ENCODE data around the gene DHRS12. TPM values are rescaled to one million over a fixed set of nuclear protein-coding genes. Genes with fewer than 3 reads are reported as not detected.

DHRS12 gene
- total RNA-seq, 1 experiment from 2014 or later: 6.9 TPM

DNA sequence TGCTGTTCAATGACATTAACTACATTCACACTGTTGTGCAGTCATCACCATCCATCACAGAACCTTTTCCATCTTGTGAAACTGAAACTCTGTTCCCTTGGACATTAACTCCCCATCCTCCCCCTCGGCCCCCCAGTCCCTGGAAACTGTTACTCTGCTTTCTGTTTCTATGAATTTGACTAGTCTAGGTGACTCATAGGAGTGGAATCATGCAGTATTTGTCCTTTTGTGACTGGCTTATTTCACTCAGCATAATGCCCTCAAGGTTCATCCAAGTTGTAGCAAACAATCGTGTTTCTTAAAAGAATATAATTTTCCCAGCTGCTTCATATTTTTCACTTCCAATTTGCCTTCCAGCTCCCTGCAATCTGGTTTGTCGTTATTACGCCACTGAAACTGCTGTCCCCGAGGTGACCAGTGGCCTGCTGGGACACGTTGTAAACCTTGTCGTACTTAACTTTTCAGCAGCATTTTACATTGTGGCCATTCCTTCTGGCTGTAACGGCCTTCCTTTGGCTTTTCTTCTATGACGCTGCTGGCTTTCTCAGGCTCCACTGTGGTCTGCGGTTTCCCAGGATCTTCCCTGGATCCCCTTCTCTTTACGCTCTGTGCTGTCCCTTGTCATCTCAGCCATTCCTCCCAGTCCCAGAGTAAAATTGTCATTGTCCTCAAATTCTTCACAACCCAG lies 74.0 kb downstream of the DHRS12 start:
- TF ChIP-seq, protein P1, sequence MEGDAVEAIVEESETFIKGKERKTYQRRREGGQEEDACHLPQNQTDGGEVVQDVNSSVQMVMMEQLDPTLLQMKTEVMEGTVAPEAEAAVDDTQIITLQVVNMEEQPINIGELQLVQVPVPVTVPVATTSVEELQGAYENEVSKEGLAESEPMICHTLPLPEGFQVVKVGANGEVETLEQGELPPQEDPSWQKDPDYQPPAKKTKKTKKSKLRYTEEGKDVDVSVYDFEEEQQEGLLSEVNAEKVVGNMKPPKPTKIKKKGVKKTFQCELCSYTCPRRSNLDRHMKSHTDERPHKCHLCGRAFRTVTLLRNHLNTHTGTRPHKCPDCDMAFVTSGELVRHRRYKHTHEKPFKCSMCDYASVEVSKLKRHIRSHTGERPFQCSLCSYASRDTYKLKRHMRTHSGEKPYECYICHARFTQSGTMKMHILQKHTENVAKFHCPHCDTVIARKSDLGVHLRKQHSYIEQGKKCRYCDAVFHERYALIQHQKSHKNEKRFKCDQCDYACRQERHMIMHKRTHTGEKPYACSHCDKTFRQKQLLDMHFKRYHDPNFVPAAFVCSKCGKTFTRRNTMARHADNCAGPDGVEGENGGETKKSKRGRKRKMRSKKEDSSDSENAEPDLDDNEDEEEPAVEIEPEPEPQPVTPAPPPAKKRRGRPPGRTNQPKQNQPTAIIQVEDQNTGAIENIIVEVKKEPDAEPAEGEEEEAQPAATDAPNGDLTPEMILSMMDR (conservative IDR thresholded peaks at IDR 0.05): no peak
- TF ChIP-seq EZH2 (IDR thresholded peaks at IDR 0.05; ENCODE audit: low read depth): no peak
- intact Hi-C loops (cut with micrococcal nuclease; ENCODE audit: unreplicated experiment): loop anchor here (2.0 to 5.0 kb wide), 3 partner anchors 43 to 278 kb away; partner anchors contain the start of genes INTS6 and WDFY2
- Histone ChIP-seq H3K36me3 (ENCODE audit: low read depth) (no peaks in the 10 kb centered on the region), H3K4me3 (no peak overlapping the region), H3K4me1 (replicated peaks; ENCODE audit: insufficient read depth) (peaks cover 15% of the 10 kb centered on the region), H3K27me3 (ENCODE audit: insufficient read depth, low read depth) (no peaks in the 10 kb centered on the region), H3K4me2 (no peak overlapping the region), H3K9me3 (ENCODE audit: insufficient read depth, low read depth) (no peaks in the 10 kb centered on the region), H2AFZ (no peak overlapping the region), H3K27ac (no peak overlapping the region), H3K79me2 (ENCODE audit: low read depth) (no peaks in the 10 kb centered on the region), H4K20me1 (ENCODE audit: insufficient read depth) (no peaks in the 10 kb centered on the region), H3K9me2 (ENCODE audit: insufficient read depth) (no peaks in the 10 kb centered on the region), H3F3A (ENCODE audit: insufficient read depth, low read depth) (no peaks in the 10 kb centered on the region)
- ChIA-PET POLR2A (ENCODE audit: unreplicated experiment) (no interaction called here), CTCF (no interaction called here)
- peak in 1 of 2 experiments; percentile 49 for DNase-seq
- TSS peak; percentile 29 for BruUV-seq (replicated peaks)

DNA sequence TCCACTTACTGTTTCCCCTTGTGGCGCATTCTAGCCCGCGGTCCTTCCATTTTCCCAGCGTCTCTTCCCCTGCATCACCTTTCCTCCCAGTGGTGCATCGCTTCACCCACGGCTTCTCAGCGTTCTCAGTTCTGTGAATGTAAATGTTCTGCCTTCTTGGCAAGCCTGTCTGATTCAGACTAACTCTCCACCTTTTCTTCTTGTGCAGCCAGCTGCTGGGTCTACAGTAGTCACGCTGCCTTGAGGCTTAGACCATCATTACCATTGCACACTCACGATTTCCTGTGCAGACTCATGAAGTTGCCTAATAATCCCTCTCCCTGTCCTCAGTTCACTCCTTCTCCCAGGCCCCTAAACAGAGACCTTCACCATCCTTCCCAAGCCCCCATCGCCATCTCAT lies 75.0 kb downstream of the DHRS12 start:
- H3K79me2 ChIP-seq (ENCODE audit: low read depth): no peaks in the 10 kb centered on the region
- H3K27me3 ChIP-seq (ENCODE audit: insufficient read depth, low read depth): no peaks in the 10 kb centered on the region
- no peaks in the 10 kb centered on the region for H3F3A ChIP-seq (ENCODE audit: insufficient read depth, low read depth)
- no peak overlapping the region for H3K4me2 ChIP-seq
- no peak for DNase-seq
- H3K4me1 ChIP-seq (replicated peaks; ENCODE audit: insufficient read depth): peaks cover 13% of the 10 kb centered on the region
- no peak overlapping the region for H3K27ac ChIP-seq
- TF ChIP-seq, protein P1 (conservative IDR thresholded peaks at IDR 0.05): no peak
- no peak for TF ChIP-seq EZH2 (IDR thresholded peaks at IDR 0.05; ENCODE audit: low read depth)
- no peaks in the 10 kb centered on the region for H4K20me1 ChIP-seq (ENCODE audit: insufficient read depth)
- ChIA-PET POLR2A (ENCODE audit: unreplicated experiment) (no interaction called here), CTCF (no interaction called here)
- H3K9me2 ChIP-seq (ENCODE audit: insufficient read depth): no peaks in the 10 kb centered on the region
- intact Hi-C loops (cut with micrococcal nuclease; ENCODE audit: unreplicated experiment): no loop called here
- H3K4me3 ChIP-seq: no peak overlapping the region
- H3K36me3 ChIP-seq (ENCODE audit: low read depth): no peaks in the 10 kb centered on the region
- H3K9me3 ChIP-seq (ENCODE audit: insufficient read depth, low read depth): no peaks in the 10 kb centered on the region
- BruUV-seq (replicated peaks): no TSS peak
- no peak overlapping the region for H2AFZ ChIP-seq

DNA sequence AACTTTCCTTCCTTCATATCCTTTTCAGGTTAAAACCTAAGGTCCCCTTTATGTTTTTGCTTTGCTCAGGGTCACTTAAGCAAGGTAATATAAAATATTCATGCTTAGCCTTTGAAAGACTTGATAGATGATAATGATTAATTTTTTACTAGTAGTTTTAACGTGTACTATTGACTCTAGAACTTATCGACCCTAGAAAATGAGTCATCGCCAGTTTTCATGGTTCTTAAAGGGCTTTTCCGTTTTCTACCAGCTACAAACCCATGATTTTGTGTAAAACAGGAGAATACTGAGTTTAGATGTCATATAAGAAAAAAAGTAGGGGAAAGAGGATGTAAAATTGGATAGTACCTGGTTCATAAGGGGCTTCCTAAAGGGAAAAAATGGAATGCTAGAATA lies 75.7 kb downstream of the DHRS12 start:
- Histone ChIP-seq H3K27ac (no peak overlapping the region), H3K27me3 (ENCODE audit: insufficient read depth, low read depth) (no peaks in the 10 kb centered on the region), H3F3A (ENCODE audit: insufficient read depth, low read depth) (no peaks in the 10 kb centered on the region), H2AFZ (no peak overlapping the region), H4K20me1 (ENCODE audit: insufficient read depth) (no peaks in the 10 kb centered on the region), H3K4me2 (no peak overlapping the region), H3K9me2 (ENCODE audit: insufficient read depth) (no peaks in the 10 kb centered on the region), H3K4me1 (replicated peaks; ENCODE audit: insufficient read depth) (peaks cover 10% of the 10 kb centered on the region), H3K79me2 (ENCODE audit: low read depth) (no peaks in the 10 kb centered on the region), H3K36me3 (ENCODE audit: low read depth) (no peaks in the 10 kb centered on the region), H3K4me3 (no peak overlapping the region), H3K9me3 (ENCODE audit: insufficient read depth, low read depth) (no peaks in the 10 kb centered on the region)
- TF ChIP-seq, protein P1 (conservative IDR thresholded peaks at IDR 0.05): no peak
- TF ChIP-seq EZH2 (IDR thresholded peaks at IDR 0.05; ENCODE audit: low read depth): no peak
- intact Hi-C loops (cut with micrococcal nuclease; ENCODE audit: unreplicated experiment): no loop called here
- POLR2A ChIA-PET (ENCODE audit: unreplicated experiment): no interaction called here
- CTCF ChIA-PET: no interaction called here
- no TSS peak for BruUV-seq (replicated peaks)
- no peak for DNase-seq

All from PC-9 (cell line).